K562 (cell line): ENCODE data around the gene HBM.
"Not testable (repeated sequence)": the region's sequence is repeated elsewhere in the genome, so short reads cannot be mapped to it uniquely, and the experiment has no call there.

Experiments used
- FOXK2 ChIP-seq, 2 experiments: fragments of 450-650 bp; IDR thresholded peaks in 1 of 2; conservative IDR thresholded peaks in 1 of 2; 2 replicates each; pipeline ENCODE4 v1.6.1; 2016; ENCODE audit warnings: low read depth in 2 of 2, mild to moderate bottlenecking in 1 of 2
- MAFG ChIP-seq: fragments of 450-650 bp; conservative IDR thresholded peaks from 2 replicates; pipeline ENCODE4 v1.6.1; 2016; ENCODE audit warnings: missing genetic modification characterization, missing compliant biosample characterization
- POLR2AphosphoS5 ChIP-seq: IDR thresholded peaks from 2 replicates; pipeline ENCODE4 v1.6.1; 2011; ENCODE audit warnings: mild to moderate bottlenecking, low read depth, low read length, moderate library complexity; ENCODE audit not compliant: control insufficient read depth, insufficient read depth
- PRMT5 ChIP-seq: sonication (generic); formaldehyde crosslinking; IDR thresholded peaks from 2 replicates; pipeline ENCODE4 v1.5.0; 2020; ENCODE audit warnings: missing genetic modification reagents

DNA sequence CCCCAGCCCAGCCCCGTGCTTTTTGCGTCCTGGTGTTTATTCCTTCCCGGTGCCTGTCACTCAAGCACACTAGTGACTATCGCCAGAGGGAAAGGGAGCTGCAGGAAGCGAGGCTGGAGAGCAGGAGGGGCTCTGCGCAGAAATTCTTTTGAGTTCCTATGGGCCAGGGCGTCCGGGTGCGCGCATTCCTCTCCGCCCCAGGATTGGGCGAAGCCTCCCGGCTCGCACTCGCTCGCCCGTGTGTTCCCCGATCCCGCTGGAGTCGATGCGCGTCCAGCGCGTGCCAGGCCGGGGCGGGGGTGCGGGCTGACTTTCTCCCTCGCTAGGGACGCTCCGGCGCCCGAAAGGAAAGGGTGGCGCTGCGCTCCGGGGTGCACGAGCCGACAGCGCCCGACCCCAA is 10.2 kb downstream of the HBM start:
- TF ChIP-seq POLR2AphosphoS5; PRMT5 (CRISPR knock-in tag); MAFG; FOXK2 (conservative IDR thresholded peaks at IDR 0.05 in 1 of 2, IDR thresholded peaks at IDR 0.05 in 1 of 2; ENCODE audit: low read depth in 2 of 2): not testable (repeated sequence)
